Kidney (tissue), 14 donors: Measurements from ENCODE around the gene MED23. TPM values are rescaled to one million over a fixed set of nuclear protein-coding genes. Genes with fewer than 3 reads are reported as not detected.

Source experiments
- DNase-seq, 5 donors: peaks; one replicate each; pipeline ENCODE4 v3.0.0-alpha.2; 2013 to 2020
- FAIRE-seq: peaks from 2 replicates; lab custom pipeline; 2012; peaks lifted over from hg19 to GRCh38; lab: Jason Lieb, UNC
- H3K27ac ChIP-seq, 2 donors: one replicate each; pipeline ENCODE4 v1.7.0; 2013; ENCODE audit warnings: low read depth in 2 of 2, low read length in 2 of 2, inconsistent platforms in 1 of 2
- H3K27me3 ChIP-seq: one replicate; pipeline ENCODE4 v1.7.1; 2013; ENCODE audit warnings: low read length, inconsistent platforms; ENCODE audit not compliant: control insufficient read depth, insufficient read depth
- H3K36me3 ChIP-seq, 3 donors: one replicate each; pipeline versions ENCODE4 v1.7.0 to v1.7.1; 2013; ENCODE audit warnings: low read length in 3 of 3, control low read depth in 1 of 3, inconsistent platforms in 1 of 3; ENCODE audit not compliant: insufficient read depth in 3 of 3, control insufficient read depth in 2 of 3
- H3K4me1 ChIP-seq, 3 donors: one replicate each; pipeline versions ENCODE4 v1.7.0 to v1.7.1; 2013; ENCODE audit warnings: low read length in 3 of 3, inconsistent platforms in 1 of 3, low read depth in 1 of 3; ENCODE audit not compliant: control insufficient read depth in 2 of 3, insufficient read depth in 2 of 3
- H3K4me3 ChIP-seq, 3 donors: one replicate each; pipeline versions ENCODE4 v1.7.0 to v1.8.1; 2013; ENCODE audit warnings: low read length in 3 of 3, control low read depth in 1 of 3, inconsistent platforms in 1 of 3
- H3K9ac ChIP-seq, 3 donors: one replicate each; pipeline versions ENCODE4 v1.7.0 to v1.7.1; 2013; ENCODE audit warnings: low read length in 3 of 3, control low read depth in 1 of 3, inconsistent platforms in 1 of 3
- H3K9me3 ChIP-seq, 3 donors: one replicate each; pipeline versions ENCODE4 v1.7.0 to v1.7.1; 2013; ENCODE audit warnings: low read length in 3 of 3, control low read depth in 1 of 3, inconsistent platforms in 1 of 3; ENCODE audit not compliant: control insufficient read depth in 2 of 3, insufficient read depth in 1 of 3
- CTCF ChIP-seq: IDR thresholded peaks from 3 replicates; pipeline ENCODE4 v1.5.1; 2012; ENCODE audit warnings: mild to moderate bottlenecking, moderate library complexity, borderline replicate concordance; ENCODE audit not compliant: insufficient read depth; ENCODE audit errors: extremely low read depth
- intact Hi-C: fragments of 100-400 bp; cut with DNase I; formaldehyde crosslinking; loops from one replicate; pipeline ENCODE4 v1.11.1; 2022
- polyA plus RNA-seq: library from polyadenylated mRNA; stranded (reverse); fragments of 350-450 nt; fragmentation: Illumina TruSeq; extraction: RNeasy Lipid Tissue Mini Kit (QIAGEN cat#74804); gene quantifications from one replicate; pipeline ENCODE4 v1.2.3, GENCODE V29; 2014; ENCODE audit warnings: low read depth, low replicate concordance; ENCODE audit not compliant: insufficient read depth
- total RNA-seq: library from RNA; stranded (reverse); fragmentation: NEBNext Ultra II Directional; extraction: Animal tissue kit (Norgen Biotek cat#: 25700); gene quantifications from one replicate; pipeline ENCODE4 v1.2.1, GENCODE V29; 2021
- donor health status: control.
- donor health status: control.
- donor health status: control.
- donor health status: control.
- donor health status: control.
- donor health status: DM: yes; HTN: yes; CAD: no.
- donor health status: Normal renal cell carcinoma (clear cell type).

Gene MED23
- total and polyA plus RNA-seq, 2 donors from 2014 or later: 7.7 to 27.4 TPM

- FAIRE-seq (no peak), DNase-seq (peak in 1 of 5 donors; percentile 7)
- Histone ChIP-seq H3K9ac (no peak overlapping the region), H3K4me1 (no peaks in the 10 kb centered on the region), H3K27me3 (no peaks in the 10 kb centered on the region), H3K4me3 (no peak overlapping the region), H3K9me3 (no peaks in the 10 kb centered on the region), H3K36me3 (no peaks in the 10 kb centered on the region), H3K27ac (no peak overlapping the region)
- intact Hi-C loops: no loop called here
- no peak for TF ChIP-seq CTCF
These were observed 72.0 kb downstream of the MED23 start for GRCh38 chr6:131555992-131556391.

- no peak overlapping the region for H3K27ac ChIP-seq
- no peak overlapping the region for H3K9ac ChIP-seq
- no peaks in the 10 kb centered on the region for H3K9me3 ChIP-seq
- H3K4me1 ChIP-seq: no peaks in the 10 kb centered on the region
- no peaks in the 10 kb centered on the region for H3K27me3 ChIP-seq
- FAIRE-seq: no peak
- no peak for DNase-seq
- no peaks in the 10 kb centered on the region for H3K36me3 ChIP-seq
- no peak overlapping the region for H3K4me3 ChIP-seq
- TF ChIP-seq CTCF: no peak
- intact Hi-C loops: no loop called here
These were observed 75.5 kb downstream of the MED23 start for GRCh38 chr6:131552572-131552971.

GRCh38 chr6:131551902-131552301, 76.1 kb downstream of the MED23 start:
- intact Hi-C loops: no loop called here
- TF ChIP-seq CTCF: no peak
- Histone ChIP-seq H3K9ac (no peak overlapping the region), H3K4me3 (no peak overlapping the region), H3K36me3 (no peaks in the 10 kb centered on the region), H3K27ac (no peak overlapping the region), H3K27me3 (no peaks in the 10 kb centered on the region), H3K9me3 (no peaks in the 10 kb centered on the region), H3K4me1 (no peaks in the 10 kb centered on the region)
- DNase-seq (no peak), FAIRE-seq (no peak)

- no peaks in the 10 kb centered on the region for H3K36me3 ChIP-seq
- no peak overlapping the region for H3K27ac ChIP-seq
- no peak for TF ChIP-seq CTCF
- no peaks in the 10 kb centered on the region for H3K9me3 ChIP-seq
- H3K27me3 ChIP-seq: no peaks in the 10 kb centered on the region
- no peaks in the 10 kb centered on the region for H3K4me1 ChIP-seq
- intact Hi-C loops: no loop called here
- DNase-seq: no peak
- H3K9ac ChIP-seq: no peak overlapping the region
- H3K4me3 ChIP-seq: no peak overlapping the region
- FAIRE-seq: no peak
These were observed 78.2 kb downstream of the MED23 start for GRCh38 chr6:131549811-131550210.
